NCI-H1105 treated with DMSO at 0.1 percent for 48 hours (cell line): ENCODE data around the gene MMAA.
"Not testable (repeated sequence)": the region's sequence is repeated elsewhere in the genome, so short reads cannot be mapped to it uniquely, and the experiment has no call there.

Experiments
- DNase-seq: peaks from one replicate; lab custom pipeline; 2025; lab: John Stamatoyannopoulos, UW

MMAA gene

DNA sequence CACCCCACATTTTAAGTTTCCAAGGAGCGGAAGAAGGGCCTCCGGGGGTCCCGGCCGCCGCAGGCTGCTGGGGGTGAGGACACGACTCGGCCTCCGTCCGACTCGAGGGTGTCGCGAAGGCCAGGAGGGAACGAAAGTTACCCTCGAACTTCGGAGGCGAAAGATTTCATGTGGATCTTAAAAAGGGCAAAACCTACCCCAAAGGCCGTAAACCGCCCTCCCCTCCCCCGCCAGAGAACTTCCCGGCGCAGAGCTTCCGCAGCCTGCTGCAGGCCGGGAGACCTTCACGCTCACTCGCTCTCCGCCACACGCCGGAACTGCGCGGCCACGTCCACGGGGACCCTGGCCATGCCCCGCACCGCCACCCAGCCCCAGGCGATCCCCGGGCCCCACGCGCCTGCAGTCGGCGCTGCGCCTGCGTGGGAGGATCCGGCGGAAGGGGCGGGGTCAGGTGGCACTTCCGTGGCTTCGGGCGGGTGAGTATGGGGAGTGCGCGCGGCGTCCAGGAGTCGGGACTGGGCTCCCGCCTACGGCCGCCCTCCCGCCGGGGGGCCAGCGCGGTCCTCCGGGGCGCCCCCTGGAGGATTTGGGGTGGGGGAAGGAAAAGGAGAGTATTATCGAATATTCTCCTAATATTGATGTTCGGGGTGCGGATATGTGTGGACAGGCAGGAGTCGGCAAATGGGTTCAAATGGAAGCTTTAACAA, at the start of gene MMAA:
MMAA (plus strand) TSS at position 454 of the 707 bp plus-strand sequence. CDS start 19,755 bp downstream, outside the sequence.
- peak; percentile 82 for DNase-seq

DNA sequence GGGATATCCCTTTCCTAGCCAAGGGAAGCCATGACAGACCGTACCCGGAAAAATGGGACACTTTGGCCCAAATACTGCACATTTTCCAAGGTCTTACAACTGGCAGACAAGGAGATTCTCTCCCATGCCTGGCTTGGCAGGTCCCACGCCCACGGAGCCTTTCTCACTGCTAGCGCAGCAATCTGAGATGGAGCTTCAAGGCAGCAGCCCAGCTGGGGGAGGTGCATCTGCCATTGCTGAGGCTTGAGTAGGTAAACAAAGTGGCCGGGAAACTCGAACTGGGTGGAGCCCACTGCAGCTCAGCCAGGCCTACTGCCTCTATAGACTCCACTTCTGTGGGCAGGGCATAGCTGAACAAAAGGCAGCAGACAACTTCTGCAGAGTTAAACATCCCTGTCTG, 44.6 kb upstream of the MMAA start:
- DNase-seq = not testable (repeated sequence)

- DNase-seq = no peak
Measured at GRCh38 chr4:145580906-145581305, 38.3 kb upstream of the MMAA start.

- DNase-seq = no peak
Measured at GRCh38 chr4:145583191-145584055, 35.8 kb upstream of the MMAA start.

GRCh38 chr4:145587088-145587754, 32.0 kb upstream of the MMAA start:
- DNase-seq = no peak

DNA sequence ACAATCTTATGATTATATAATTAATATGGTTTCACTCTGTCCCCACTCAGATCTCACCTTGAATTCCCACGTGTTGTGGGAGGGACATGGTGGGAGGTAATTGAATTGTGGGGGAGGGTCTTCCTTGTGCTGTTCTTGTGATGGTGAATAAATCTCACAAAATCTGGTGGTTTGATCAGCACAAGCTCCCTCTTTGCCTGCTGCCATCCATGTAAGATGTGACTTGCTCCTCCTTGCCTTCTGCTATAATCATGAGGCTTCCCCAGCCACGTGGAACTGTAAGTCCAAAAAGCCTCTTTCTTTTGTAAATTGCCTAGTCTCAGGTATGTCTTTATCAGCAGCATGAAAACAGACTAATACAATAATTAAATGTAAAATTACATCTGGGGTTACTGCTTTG, 29.8 kb upstream of the MMAA start:
- not testable (repeated sequence) for DNase-seq

DNA sequence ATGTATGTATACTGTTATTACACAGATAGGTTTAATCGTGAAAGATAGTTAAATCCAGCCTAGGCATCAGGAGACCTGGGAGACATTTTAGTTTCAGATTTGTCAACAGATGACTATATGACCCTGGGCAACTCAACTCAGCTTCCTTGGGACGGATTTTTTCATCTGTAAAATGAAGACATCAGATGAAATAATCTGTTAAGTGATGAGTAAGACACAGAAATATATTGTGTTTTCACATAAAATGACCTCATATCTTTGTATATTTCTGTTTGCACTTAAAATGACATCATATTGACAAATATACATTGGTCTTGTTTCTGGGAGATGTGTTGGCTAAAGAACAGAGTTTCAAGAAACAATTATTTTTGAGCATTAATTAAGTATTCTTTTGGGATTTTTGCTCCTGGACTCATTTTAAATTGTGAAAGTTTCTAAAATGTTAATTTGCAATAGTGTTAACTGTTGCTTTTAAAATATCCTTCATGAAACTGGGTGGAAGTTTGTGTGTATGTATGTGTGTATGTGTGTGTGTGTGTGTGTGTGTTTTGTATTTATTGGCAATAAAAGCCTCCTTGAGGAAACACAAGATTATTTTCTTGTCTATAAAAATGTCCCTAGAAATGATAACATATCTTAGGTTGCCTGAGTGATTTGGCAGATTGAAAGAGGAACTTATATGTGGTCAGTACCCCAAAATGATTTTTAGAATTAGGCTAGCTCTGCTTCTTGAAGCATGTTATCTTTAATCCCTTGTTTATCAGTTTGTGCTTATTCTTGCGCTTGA, 29.1 kb upstream of the MMAA start:
- no peak for DNase-seq

DNA sequence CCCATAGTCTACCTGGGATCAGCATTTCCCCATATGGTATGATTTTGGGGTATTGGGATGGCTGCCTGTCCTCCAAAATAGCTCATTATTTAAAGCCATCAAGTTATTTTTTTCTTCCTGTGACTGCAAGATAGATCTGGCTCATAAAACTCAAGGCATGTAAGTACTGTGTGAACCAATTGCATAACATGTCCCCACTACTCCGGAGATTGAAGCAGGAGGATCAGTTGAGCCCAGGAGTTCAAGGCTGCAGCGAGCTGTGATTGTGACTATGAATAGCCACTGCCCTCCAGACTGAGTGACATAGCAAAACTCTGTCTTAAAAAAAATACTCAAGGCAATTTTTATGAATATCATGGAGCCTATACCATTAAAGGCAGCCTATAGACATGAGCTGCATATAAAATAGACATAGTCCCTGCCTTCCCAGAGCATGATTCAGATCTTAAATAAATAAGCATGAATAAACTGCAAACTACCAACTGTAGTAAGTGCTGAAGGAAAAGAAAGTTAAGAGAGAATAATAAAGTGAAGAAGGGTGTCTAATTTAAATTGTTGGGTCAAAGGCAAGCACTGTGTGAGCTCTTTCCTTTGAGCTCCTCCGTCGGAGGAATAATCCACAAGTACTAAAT, 16.9 kb upstream of the MMAA start:
- DNase-seq = no peak

- DNase-seq = no peak
Measured at GRCh38 chr4:145605941-145606340, 13.2 kb upstream of the MMAA start.

- peak; percentile 3 for DNase-seq
Measured at GRCh38 chr4:145609481-145610427, 9.4 kb upstream of the MMAA start.

DNA sequence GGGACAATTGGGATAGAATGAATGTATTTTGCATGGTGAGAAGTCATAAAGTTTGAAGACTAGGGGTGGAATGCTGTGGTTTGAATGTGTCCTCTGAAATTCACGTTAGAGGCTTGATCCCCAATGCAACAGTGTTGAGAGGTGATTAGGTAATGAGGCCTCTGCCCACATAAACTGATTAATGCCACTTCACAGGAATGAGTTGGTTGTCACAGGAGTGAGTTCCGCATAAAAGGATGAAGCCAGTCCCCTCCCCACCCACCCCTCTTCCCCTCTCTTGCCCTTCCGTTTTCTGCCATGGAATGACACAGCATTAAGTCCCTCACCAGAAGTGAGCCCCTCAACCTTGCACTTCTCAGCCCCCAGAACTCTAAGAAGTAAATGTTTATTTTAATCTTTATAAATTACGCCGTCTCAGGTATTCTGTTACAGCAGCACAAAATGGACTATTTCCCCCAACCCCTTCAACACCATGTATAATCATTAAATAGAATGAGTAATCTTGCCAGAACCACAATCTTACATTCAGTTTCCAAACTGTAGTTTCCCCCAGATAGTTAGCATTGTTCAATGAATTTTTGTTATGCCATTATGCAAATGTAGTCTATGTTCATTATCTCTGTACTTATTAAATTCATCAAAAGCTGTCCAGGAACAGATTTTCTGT, 5.5 kb upstream of the MMAA start:
- DNase-seq = no peak

DNA sequence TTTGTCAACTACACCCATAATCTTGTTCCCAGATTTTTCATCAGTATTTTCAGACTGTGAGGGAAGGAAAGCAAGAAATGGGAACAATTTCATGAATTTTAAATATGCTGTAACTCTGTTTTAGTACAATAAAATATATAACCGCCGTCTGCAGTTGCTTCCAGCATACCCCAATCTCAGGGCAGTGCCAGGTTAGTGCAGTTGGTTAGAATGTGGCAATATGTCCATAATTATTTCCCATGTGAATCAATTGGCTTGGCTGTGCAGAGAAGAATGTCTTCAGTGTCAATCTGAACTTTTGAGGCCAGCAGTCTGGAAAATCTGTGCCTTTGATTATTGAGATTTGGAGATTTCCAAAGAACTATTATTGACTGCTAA, 5.0 kb upstream of the MMAA start:
- DNase-seq = no peak

DNA sequence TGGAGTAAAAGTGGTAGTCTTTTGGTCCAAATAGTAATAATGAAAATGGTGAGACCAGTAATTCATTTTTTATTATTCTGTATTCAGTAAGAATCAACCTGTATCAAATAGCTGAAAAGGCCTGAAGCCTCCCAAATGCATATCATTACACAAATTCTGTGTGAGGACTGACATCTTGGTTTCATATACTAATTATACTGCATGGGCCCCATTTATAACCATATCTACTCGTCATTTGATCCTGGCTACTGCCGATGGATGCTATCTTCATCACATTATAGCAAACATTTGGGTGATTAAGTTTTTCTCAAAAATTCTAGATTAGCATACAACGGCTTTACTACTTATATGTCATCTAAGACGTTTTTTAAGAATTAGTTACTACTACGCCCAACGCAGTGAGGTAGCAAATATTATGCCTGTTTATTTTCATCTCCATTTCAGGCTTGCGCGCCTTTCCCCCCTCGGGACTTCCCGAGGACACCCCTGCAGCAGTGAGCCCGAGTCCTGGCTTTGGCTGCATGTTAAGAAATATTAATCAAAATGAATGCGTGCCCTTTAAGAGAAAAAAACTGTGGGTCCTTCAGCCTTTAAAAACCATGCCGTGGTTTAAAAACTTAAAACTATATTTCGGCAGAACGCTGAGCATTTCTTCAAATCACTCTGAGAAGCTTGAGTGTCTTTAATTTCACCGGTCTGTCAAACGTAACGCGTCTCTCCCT, 814 bp upstream of the MMAA start:
- DNase-seq = no peak

DNA sequence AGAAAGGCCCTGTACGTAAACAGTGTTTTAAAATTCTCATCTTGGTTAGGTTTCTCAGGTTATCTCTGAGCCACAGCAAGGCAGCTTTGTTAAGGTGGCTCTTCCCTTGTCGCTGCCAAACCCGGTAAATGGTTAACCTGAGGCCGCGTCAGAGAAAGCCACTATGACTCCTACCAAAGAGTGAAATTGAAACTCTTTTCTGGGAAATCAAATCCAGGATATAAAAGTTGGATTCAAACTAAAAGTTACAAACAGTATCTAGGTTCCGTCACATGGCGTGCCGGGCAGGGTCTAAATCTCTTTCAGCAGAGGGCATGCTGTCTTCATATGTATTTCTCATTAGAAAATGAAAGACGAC, 433 bp downstream of the MMAA start:
- DNase-seq = peak; percentile 72

DNA sequence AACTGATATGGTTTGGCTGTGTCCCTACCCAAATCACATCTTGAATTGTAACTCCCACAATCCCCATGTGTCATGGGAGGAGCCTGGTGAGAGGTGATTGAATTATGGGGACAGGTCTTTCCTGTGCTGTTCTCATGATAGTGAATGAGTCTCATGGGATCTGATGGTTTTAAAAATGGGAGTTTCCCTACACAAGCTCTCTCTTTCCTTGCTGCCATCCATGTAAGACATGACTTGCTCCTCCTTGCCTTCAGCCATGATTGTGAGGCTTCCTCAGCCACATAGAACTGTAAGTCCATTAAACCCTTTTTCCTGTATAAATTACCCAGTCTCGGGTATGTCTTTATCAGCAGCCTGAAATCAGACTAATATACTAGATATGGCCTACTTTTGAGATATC, 2.9 kb downstream of the MMAA start:
- not testable (repeated sequence) for DNase-seq

DNA sequence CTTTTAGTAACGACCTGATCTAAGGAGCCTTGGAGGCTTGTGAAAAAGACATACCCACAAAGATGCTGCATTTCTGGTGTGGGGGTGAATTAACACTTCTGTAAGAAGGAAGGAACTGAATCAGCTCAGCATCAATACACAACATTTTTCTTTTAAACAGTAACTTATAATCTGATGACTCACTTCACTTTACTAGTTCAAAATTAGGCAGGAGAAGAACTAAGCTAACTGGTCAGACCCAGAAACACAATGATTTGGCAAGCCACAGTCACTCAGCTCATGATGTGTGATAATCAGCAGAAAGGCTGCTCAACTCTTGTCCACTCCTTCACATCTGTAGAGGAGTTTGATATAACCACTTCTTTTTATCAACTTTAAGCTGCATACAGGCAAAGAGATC, 4.6 kb downstream of the MMAA start:
- DNase-seq = no peak

DNA sequence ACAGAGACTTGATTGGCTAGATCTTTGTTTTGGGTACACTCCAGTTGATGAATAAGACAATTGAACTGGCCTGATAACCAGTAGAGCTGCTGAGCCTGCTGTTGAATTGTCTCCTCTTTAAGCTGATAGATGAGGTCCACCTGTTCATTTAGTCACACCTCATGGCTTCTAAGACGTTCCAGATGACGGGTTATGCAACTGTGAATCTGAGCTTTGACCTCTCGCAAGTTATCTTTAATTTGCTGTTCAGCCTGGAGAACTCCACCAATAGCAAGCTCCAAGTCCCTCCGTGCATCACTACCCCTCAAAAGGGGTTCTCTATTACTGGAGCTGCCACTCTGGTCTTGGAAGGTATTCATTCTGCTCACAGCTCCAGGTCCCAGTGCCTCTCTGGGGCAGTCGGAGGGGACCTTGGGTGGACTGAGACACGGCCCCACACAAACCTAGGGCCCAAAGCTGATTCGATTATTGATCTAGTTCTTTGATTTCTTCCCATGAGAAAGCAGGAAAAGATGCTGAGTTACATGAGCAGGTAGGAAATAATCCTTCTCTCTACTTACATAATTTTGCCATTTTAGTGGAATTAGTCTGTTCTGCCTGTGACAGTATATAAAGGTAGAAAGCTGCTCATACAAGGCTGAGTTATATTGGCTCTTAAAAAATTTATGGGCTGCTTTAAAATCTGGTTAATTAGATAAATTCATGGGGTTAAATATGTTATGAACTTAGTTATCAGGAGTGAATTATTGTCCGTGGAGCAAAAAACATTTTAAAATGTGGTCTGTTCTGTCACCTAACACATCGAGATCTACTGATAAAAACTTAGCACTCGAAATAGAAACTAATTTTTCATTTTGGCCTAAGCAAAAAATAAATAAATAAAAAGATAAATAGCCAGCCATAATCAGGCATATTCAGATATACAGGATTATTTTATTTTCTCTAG, 6.8 kb downstream of the MMAA start:
- no peak for DNase-seq

DNA sequence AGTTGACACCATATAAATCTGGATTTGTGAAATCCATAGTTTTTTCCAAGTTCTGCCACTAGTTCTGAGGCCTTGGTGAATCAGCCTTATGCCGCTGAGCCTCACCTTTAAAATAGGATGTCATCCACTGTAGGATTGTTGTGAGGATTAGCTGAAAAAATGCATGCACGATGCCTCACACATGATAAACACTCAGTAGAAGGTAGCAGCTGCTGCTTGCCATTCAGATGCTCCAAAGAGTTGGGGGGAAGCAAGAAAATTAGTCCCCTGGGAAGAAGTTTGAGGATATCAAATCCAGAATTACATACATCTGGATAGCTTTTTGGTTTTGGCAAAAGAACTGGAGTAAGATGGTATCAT, 7.4 kb downstream of the MMAA start:
- DNase-seq = no peak
